H9 (cell line): ENCODE data around the gene NKX1-1. TPM values are rescaled to one million over a fixed set of nuclear protein-coding genes. Genes with fewer than 3 reads are reported as not detected.

ENCODE experiments used
- DNase-seq: peaks from one replicate; pipeline ENCODE4 v3.0.0-alpha.2; 2017
- H2AFZ ChIP-seq: one replicate; pipeline ENCODE4 v1.6.1; 2013; ENCODE audit warnings: mild to moderate bottlenecking, low read length, control low read depth, moderate library complexity
- H2AK5ac ChIP-seq: 2 replicates; pipeline ENCODE4 v1.6.1; 2013; ENCODE audit warnings: low read length, control low read depth, mixed read lengths; ENCODE audit not compliant: insufficient read length
- H2BK120ac ChIP-seq: one replicate; pipeline ENCODE4 v1.6.1; 2013; ENCODE audit warnings: low read depth, mild to moderate bottlenecking, low read length, control low read depth, inconsistent platforms; ENCODE audit not compliant: poor library complexity, severe bottlenecking
- H2BK12ac ChIP-seq: 2 replicates; pipeline ENCODE4 v1.6.1; 2013; ENCODE audit warnings: low read length, control low read depth, mixed read lengths, low read depth; ENCODE audit not compliant: insufficient read length
- H2BK15ac ChIP-seq: 2 replicates; pipeline ENCODE4 v1.6.1; 2013; ENCODE audit warnings: low read depth, low read length, control low read depth
- H2BK20ac ChIP-seq: one replicate; pipeline ENCODE4 v1.6.1; 2013; ENCODE audit warnings: low read depth, mild to moderate bottlenecking, low read length, control low read depth, inconsistent platforms; ENCODE audit not compliant: poor library complexity, severe bottlenecking
- H2BK5ac ChIP-seq: 2 replicates; pipeline ENCODE4 v1.6.1; 2013; ENCODE audit warnings: low read length, control low read depth, mixed read lengths; ENCODE audit not compliant: insufficient read length
- H3K14ac ChIP-seq: 2 replicates; pipeline ENCODE4 v1.6.1; 2013; ENCODE audit warnings: low read length, control low read depth; ENCODE audit not compliant: insufficient read depth
- H3K18ac ChIP-seq: 2 replicates; pipeline ENCODE4 v1.6.1; 2013; ENCODE audit warnings: low read depth, mild to moderate bottlenecking, mixed read lengths, low read length, control low read depth; ENCODE audit not compliant: insufficient read length
- H3K23ac ChIP-seq: 2 replicates; pipeline ENCODE4 v1.6.1; 2013; ENCODE audit warnings: low read length, control low read depth, mixed read lengths, low read depth; ENCODE audit not compliant: insufficient read length
- H3K23me2 ChIP-seq: 2 replicates; pipeline ENCODE4 v1.6.1; 2013; ENCODE audit warnings: low read depth, mild to moderate bottlenecking, mixed read lengths, low read length, control low read depth; ENCODE audit not compliant: insufficient read length, poor library complexity, severe bottlenecking
- H3K27ac ChIP-seq: 2 replicates; pipeline ENCODE4 v1.5.1; 2013; ENCODE audit warnings: low read length, control low read depth, mixed read lengths, low read depth; ENCODE audit not compliant: insufficient read length
- H3K27me3 ChIP-seq: 2 replicates; pipeline ENCODE4 v1.6.1; 2013; ENCODE audit warnings: low read length, control low read depth, inconsistent platforms; ENCODE audit not compliant: insufficient read depth
- H3K4ac ChIP-seq: 2 replicates; pipeline ENCODE4 v1.6.1; 2013; ENCODE audit warnings: low read depth, mild to moderate bottlenecking, control low read depth, inconsistent platforms, low read length, moderate library complexity
- H3K4me1 ChIP-seq: 2 replicates; pipeline ENCODE4 v1.6.1; 2013; ENCODE audit warnings: low read length, control low read depth, inconsistent platforms; ENCODE audit not compliant: insufficient read depth
- H3K4me2 ChIP-seq: 2 replicates; pipeline ENCODE4 v1.6.1; 2013; ENCODE audit warnings: low read length, control low read depth, mixed read lengths; ENCODE audit not compliant: insufficient read length, insufficient read depth
- H3K56ac ChIP-seq: 2 replicates; pipeline ENCODE4 v1.6.1; 2013; ENCODE audit warnings: low read depth, mild to moderate bottlenecking, mixed read lengths, low read length, control low read depth; ENCODE audit not compliant: insufficient read length
- H3K79me1 ChIP-seq: 2 replicates; pipeline ENCODE4 v1.6.1; 2013; ENCODE audit warnings: low read depth, mild to moderate bottlenecking, moderate library complexity, low read length, control low read depth, inconsistent platforms; ENCODE audit not compliant: insufficient read depth, poor library complexity, severe bottlenecking
- H3K79me2 ChIP-seq: 2 replicates; pipeline ENCODE4 v1.6.1; 2013; ENCODE audit warnings: low read length, control low read depth, inconsistent platforms; ENCODE audit not compliant: insufficient read depth
- H3K9ac ChIP-seq: 2 replicates; pipeline ENCODE4 v1.6.1; 2013; ENCODE audit warnings: low read length, control low read depth, mixed read lengths; ENCODE audit not compliant: insufficient read length; ENCODE audit errors: extremely low read depth
- H3K9me3 ChIP-seq: one replicate; pipeline ENCODE4 v1.6.1; 2013; ENCODE audit warnings: low read depth, low read length, inconsistent platforms; ENCODE audit not compliant: control insufficient read depth
- H3T11ph ChIP-seq: one replicate; pipeline ENCODE4 v1.6.1; 2013; ENCODE audit warnings: mild to moderate bottlenecking, low read length, control low read depth, inconsistent platforms
- H4K20me1 ChIP-seq: one replicate; pipeline ENCODE4 v1.6.1; 2013; ENCODE audit not compliant: control insufficient read depth, insufficient read length, insufficient read depth
- H4K5ac ChIP-seq: 2 replicates; pipeline ENCODE4 v1.6.1; 2013; ENCODE audit warnings: low read depth, mild to moderate bottlenecking, mixed read lengths, low read length, control low read depth; ENCODE audit not compliant: insufficient read length
- H4K8ac ChIP-seq: replicated peaks from 2 replicates; pipeline ENCODE4 v1.6.1; 2013; ENCODE audit warnings: low read length, control low read depth, mixed read lengths, low read depth; ENCODE audit not compliant: insufficient read length
- H4K91ac ChIP-seq: 2 replicates; pipeline ENCODE4 v1.6.1; 2013; ENCODE audit warnings: low read depth, mild to moderate bottlenecking, moderate library complexity, mixed read lengths, low read length, control low read depth; ENCODE audit not compliant: insufficient read length
- H3K27ac Mint-ChIP-seq, 3 experiments: 2 replicates in 2 of 3; 3 replicates in 1 of 3; pipeline ENCODE4 v1.8.0; 2020 to 2021; ENCODE audit warnings: mixed read lengths in 3 of 3, mild to moderate bottlenecking in 1 of 3, moderate library complexity in 1 of 3
- H3K27me3 Mint-ChIP-seq: 2 replicates; pipeline ENCODE4 v1.8.0; 2021; ENCODE audit warnings: low read depth, mild to moderate bottlenecking, moderate library complexity, mixed read lengths
- H3K36me3 Mint-ChIP-seq, 3 experiments: 2 replicates in 2 of 3; 3 replicates in 1 of 3; pipeline ENCODE4 v1.8.0; 2020 to 2021; ENCODE audit warnings: low read depth in 3 of 3, mixed read lengths in 3 of 3; ENCODE audit not compliant: insufficient read depth in 1 of 3
- H3K4me1 Mint-ChIP-seq, 2 experiments: 2 replicates each; pipeline ENCODE4 v1.8.0; 2020; ENCODE audit warnings: mixed read lengths in 2 of 2
- H3K4me3 Mint-ChIP-seq, 2 experiments: 2 replicates in 1 of 2; 3 replicates in 1 of 2; pipeline ENCODE4 v1.8.0; 2020 to 2021; ENCODE audit warnings: mild to moderate bottlenecking in 2 of 2, mixed read lengths in 2 of 2, moderate library complexity in 1 of 2
- H3K9me3 Mint-ChIP-seq, 2 experiments: 2 replicates in 1 of 2; 3 replicates in 1 of 2; pipeline ENCODE4 v1.8.0; 2020; ENCODE audit warnings: mild to moderate bottlenecking in 2 of 2, mixed read lengths in 2 of 2, moderate library complexity in 1 of 2
- WGBS: extraction: QIAGEN DNeasy Blood & Tissue Kit; methylation state at CpG from one replicate; pipeline ENCODE4 v1.1.7; 2013; ENCODE audit warnings: missing lambda C conversion rate, low lambda C conversion rate, mixed read lengths; ENCODE audit not compliant: insufficient read length; ENCODE audit errors: extremely low coverage; 5-methylcytosine and 5-hydroxymethylcytosine counted together
- total RNA-seq: library from RNA; stranded (reverse); gene quantifications from 2 replicates; pipeline ENCODE4 v1.2.1, GENCODE V29; 2021
- TF ChIP-seq, protein P1 (sequence below): fragments of 200-600 bp; sonication (generic); conservative IDR thresholded peaks from 3 replicates; pipeline ENCODE4 v1.8.0; 2021; ENCODE audit warnings: antibody characterized with exemption, mild to moderate bottlenecking

NKX1-1 gene
- total RNA-seq, 1 experiment from 2014 or later = not detected

DNA sequence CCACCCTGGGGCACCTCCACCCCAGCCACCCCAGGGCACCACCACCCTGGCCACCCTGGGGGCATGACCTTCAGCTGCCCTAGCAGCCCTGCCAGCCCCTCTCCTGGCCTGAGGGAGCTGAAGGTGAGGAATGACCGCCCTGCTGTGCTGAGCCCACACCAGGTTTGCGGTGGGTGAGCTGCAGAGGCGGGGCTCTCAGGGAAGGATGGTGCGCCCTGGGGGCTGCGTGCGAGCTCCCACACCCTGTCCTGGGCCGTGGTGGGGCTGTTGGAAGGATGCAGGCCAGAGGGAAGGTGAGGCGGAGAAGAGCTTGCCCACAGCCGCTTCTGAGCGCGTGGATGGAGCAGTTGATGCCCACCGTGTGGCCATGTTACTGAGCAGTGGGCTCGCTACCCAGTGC is 41.5 kb downstream of the NKX1-1 start:
- Histone ChIP-seq H3K4ac (no peak overlapping the region), H3K4me1 (no peaks in the 10 kb centered on the region), H4K5ac (no peak overlapping the region), H3K9ac (no peak overlapping the region), H4K8ac (no peak overlapping the region), H3K14ac (no peak overlapping the region), H3K9me3 (no peaks in the 10 kb centered on the region), H3K4me2 (no peak overlapping the region), H3K79me2 (no peaks in the 10 kb centered on the region), H2BK12ac (no peak overlapping the region), H3K27ac (no peak overlapping the region), H3K56ac (no peak overlapping the region), H3K27me3 (no peaks in the 10 kb centered on the region), H3T11ph (no peak overlapping the region), H2AK5ac (no peak overlapping the region), H3K18ac (no peak overlapping the region), H2AFZ (no peak overlapping the region), H4K91ac (no peak overlapping the region), H3K23me2 (no peaks in the 10 kb centered on the region), H4K20me1 (no peaks in the 10 kb centered on the region), H2BK5ac (no peak overlapping the region), H2BK20ac (no peak overlapping the region), H2BK15ac (no peak overlapping the region), H3K23ac (no peak overlapping the region), H2BK120ac (no peak overlapping the region), H3K79me1 (no peaks in the 10 kb centered on the region)
- Mint-ChIP-seq H3K4me3 (no peak overlapping the region), H3K4me1 (peaks cover 5 to 6% of the 10 kb centered on the region in 2 experiments; a peak in 1 of 4 replicates), H3K9me3 (no peaks in the 10 kb centered on the region), H3K36me3 (peaks cover 0 to 3% (median 0%) of the 10 kb centered on the region in 3 experiments; a peak in 3 of 7 replicates), H3K27me3 (no peaks in the 10 kb centered on the region), H3K27ac (no peak overlapping the region)
- TF ChIP-seq, protein P1, sequence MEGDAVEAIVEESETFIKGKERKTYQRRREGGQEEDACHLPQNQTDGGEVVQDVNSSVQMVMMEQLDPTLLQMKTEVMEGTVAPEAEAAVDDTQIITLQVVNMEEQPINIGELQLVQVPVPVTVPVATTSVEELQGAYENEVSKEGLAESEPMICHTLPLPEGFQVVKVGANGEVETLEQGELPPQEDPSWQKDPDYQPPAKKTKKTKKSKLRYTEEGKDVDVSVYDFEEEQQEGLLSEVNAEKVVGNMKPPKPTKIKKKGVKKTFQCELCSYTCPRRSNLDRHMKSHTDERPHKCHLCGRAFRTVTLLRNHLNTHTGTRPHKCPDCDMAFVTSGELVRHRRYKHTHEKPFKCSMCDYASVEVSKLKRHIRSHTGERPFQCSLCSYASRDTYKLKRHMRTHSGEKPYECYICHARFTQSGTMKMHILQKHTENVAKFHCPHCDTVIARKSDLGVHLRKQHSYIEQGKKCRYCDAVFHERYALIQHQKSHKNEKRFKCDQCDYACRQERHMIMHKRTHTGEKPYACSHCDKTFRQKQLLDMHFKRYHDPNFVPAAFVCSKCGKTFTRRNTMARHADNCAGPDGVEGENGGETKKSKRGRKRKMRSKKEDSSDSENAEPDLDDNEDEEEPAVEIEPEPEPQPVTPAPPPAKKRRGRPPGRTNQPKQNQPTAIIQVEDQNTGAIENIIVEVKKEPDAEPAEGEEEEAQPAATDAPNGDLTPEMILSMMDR = no peak
- WGBS = no CpG with 5 or more reads among the region's 13 CpGs
- no peak for DNase-seq
